Myocyte (in vitro differentiated cells): ENCODE data around the gene SPAG7. TPM values are rescaled to one million over a fixed set of nuclear protein-coding genes. Genes with fewer than 3 reads are reported as not detected.
A peak's percentile ranks its signal among the peaks of the same experiment; 100 is the strongest.
"Not testable (repeated sequence)": the region's sequence is repeated elsewhere in the genome, so short reads cannot be mapped to it uniquely, and the experiment has no call there.

Experiments used
- DNase-seq: peaks from one replicate; pipeline ENCODE4 v3.0.0-alpha.2; 2012; ENCODE audit warnings: low read depth
- total RNA-seq: library from RNA; depleted of rRNA; stranded (reverse); fragments of >200 nt; gene quantifications from 2 replicates; pipeline ENCODE4 v1.2.3, GENCODE V29; 2014

The SPAG7 gene
- total RNA-seq, 1 donor from 2014 or later = 133 TPM

DNA sequence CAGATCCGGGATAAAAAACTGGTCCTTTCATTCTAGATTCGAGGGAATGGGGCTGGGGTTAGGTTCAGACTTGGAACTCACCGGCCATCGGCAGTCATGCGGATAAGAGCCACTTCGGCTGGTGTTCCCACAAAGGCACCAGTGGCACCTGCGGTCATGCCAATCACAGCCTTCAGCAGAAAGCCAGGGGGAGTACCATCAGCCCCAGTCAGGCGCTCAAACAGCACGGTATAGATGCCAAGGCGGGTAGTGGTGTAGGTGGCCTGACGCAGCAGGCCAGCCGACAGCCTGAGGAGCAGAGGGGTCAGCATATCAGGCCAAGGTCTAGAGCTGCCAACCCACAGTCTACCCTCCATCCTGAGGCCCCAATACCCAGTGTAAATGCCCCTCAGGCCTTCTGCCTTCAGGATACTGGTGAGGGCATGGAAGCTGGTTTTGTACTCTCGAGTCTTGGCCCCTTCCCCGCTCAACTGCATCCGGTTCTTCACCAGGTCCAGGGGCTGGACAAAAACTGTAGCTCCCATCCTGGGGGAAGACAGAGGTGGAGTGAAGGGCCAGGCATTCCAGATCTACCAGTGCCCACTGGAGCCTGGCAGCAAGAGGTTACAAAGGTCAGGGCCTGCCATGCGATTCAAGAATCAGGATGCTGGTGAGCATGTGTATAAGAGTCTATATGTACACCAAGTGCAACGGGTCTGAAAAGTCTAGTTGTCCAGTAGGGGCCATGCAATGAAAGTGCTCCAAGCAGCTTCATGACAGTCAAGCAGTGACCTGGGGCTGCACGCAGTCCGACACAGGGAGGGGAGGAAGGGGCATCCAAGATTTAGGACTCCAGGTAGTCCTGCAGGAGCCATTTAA is 28.7 kb downstream of the SPAG7 start:
- no peak for DNase-seq

DNA sequence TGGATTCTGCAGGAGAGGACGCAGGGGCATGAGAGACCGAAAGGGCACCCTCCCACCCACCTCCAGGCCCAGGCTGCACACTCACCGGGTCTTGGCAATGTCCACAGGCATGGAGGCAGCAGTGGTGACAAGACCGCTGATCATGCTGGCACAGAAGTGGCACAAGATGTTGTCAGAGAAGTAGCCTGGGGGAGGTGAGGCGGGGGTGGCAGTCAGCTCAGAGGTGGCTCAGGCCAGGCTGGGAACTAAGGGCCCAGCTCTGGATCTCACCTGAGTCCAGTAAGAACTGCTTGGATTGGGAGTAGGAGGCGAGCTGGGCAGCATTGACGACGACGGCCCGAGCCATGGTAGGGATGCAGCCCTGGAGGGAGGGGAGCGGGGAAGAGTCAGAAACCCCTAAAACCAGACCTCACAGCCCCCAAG is 29.5 kb downstream of the SPAG7 start:
- DNase-seq = no peak

DNA sequence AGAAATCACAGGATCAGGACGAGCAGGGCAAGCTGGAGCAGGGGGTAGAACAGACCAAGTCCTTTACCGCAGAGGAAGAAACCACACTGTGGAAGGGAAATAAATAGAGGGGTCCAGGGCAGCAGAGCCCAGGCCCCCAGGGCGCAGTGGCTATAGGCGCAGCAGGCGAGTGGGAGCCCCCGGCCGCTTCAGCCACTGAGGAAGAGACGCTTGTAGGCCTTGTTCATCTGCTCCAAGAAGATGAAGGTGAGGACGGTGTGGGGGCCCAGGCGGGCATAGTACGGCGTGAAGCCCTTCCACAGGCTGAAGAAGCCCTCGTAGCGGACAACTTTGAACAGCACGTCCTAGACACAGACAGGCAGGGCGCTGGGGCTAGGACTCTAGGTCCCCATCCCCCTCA is 30.1 kb downstream of the SPAG7 start:
- DNase-seq = no peak

DNA sequence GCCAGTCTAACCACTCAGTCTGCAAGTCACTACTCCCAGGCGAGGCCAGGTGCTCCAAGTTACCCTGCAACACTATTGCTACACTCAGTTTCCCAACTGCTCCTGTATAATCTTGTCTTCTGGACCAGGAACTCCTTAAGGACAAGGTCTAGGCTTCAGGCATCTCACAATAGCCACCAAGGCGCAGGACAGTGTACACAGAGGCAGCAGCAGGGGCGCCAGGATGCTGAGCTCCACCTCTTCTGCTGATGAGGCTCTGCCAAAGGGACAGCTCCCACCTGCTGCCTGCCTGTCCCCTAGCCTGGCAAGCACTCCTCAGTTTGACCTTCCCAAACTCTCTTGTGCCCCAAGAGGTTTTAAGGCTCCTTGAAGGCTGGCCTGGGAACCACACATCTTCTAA is 31.2 kb downstream of the SPAG7 start:
- DNase-seq = no peak

DNA sequence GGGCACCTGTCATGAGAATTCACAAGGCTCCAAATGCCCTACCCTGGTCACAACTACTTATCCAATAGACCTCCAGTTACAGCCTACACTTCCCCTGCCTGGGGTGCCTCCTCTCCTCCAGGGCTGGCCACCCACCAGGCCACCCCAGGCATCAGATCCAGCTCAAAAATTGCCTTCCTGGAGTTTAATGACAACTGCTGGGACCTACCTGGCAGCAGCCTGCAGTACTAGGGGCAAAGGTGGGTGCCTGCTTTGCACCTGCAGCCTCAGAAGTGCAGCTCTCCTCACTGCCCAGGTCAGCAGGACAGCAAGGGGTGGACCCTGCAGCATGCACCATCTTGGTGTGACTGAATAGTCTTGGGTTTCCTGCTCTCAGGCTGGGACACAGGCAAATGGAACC is 32.0 kb downstream of the SPAG7 start:
- DNase-seq = no peak

DNA sequence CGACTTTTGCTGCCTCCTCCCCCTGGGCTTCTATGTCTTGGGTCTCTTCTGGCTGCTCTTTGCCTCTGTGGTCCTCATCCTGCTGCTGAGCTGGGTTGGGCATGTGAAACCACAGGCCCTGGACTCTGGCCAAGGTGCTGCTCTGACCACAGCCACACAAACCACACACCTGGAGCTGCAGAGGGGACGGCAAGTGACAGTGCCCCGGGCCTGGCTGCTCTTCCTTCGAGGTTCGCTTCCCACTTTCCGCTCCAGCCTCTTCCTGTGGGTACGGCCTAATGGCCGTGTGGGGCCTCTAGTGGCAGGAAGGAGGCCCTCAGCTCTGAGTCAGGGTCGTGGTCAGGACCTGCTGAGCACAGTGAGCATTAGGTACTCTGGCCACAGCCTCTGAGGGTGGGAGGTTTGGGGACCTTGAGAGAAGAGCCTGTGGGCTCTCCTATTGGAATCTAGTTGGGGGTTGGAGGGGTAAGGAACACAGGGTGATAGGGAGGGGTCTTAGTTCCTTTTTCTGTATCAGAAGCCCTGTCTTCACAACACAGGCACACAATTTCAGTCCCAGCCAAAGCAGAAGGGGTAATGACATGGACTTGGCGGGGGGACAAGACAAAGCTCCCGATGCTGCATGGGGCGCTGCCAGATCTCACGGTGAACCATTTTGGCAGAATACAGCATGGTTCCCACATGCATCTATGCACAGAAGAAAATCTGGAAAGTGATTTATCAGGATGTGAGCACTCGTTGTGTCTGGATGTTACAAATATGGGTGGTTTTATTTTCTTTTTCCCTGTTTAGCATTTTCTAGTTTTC is 33.2 kb downstream of the SPAG7 start:
- peak; percentile 85 for DNase-seq

DNA sequence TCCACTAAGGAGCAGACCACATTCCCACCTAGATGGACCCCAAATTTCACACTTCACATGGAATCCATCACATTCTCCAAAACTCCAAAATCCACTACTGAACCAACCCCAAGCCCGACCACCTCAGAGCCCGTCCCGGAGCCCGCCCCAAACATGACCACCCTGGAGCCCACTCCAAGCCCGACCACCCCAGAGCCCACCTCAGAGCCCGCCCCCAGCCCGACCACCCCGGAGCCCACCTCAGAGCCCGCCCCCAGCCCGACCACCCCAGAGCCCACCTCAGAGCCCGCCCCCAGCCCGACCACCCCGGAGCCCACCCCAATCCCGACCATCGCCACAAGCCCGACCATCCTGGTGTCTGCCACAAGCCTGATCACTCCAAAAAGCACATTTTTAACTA is 34.0 kb downstream of the SPAG7 start:
- no peak for DNase-seq

DNA sequence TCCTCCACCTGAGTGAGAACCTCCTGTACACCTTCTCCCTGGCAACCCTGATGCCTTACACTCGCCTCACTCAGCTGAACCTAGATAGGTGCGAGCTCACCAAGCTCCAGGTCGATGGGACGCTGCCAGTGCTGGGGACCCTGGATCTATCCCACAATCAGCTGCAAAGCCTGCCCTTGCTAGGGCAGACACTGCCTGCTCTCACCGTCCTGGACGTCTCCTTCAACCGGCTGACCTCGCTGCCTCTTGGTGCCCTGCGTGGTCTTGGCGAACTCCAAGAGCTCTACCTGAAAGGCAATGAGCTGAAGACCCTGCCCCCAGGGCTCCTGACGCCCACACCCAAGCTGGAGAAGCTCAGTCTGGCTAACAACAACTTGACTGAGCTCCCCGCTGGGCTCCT is 34.9 kb downstream of the SPAG7 start:
- DNase-seq = no peak

DNA sequence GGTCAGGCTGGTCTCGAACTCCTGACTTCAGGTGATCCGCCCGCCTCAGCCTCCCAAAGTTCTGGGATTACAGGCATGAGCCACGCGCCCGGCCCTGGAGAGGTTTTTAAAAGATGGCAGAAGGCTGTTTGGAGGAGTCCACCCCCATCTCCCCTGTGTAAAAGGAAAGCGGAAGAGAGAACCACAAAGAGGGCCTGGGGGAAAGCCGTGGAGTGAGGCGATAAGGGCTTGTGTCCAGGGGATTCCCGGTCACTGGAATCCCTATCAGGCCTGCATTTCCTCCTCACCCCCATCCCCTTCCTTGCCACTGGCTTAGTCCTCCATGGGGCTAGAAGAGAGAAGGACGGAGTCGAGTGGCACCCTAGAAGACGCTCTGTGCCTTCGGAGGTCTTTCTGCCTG is 35.7 kb downstream of the SPAG7 start, which contains the start of gene GP1BA:
Gene GP1BA (plus strand): TSS at position 315 of the 400 bp plus-strand sequence. CDS start 328 bp downstream, outside the sequence.
- no peak for DNase-seq

DNA sequence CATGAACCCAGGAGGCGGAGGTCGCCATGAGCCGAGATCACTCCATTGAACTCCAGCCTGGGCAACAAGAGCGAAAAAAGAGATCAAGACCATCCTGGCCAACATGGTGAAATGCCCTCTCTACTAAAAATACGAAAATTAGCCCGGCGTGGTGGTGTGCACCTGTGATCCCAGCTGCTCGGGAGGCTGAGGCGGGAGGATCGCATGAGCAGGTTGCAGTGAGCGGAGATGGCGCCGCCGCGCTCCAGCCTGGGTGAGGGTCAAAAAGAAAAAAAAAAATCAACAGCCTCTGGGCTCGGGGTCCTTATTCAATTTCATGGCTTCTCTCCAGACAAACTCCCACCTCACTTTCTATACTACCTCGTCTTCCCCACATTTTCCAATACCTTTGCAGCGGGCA is 38.7 kb downstream of the SPAG7 start:
- DNase-seq = no peak

DNA sequence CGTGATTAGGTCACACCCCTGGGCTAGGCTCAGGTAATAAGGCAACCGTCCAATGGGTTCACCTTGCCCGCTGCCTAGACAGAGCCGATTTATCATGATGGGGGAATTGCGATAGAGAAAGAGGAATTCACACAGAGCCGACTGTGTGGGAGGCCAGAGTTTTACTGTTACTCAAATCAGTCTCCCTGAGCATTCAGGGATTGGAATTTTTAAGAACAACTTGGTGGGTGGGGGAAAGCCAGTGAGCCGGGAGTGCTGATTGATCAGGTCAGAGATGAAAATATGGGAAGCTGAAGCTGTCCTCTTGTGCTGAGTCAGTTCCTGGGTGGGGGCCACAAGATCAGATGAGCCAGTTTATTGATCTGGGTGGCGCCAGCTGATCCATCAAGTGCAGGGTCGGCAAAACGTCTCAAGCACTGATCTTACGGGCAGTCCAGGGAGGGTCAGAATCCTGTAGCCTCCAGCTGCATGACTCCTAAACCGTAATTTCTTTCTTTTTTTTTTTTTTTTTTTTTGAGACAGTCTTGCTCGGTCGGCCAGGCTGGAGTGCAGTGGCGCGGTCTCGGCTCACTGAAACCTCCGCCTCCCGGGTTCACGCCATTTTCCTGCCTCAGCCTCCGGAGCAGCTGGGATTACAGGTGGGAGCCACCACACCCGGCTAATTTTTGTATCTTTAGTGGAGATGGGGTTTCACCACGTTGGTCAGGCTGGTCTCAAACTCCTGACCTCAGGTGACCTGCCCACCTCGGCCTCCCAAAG is 40.9 kb downstream of the SPAG7 start:
- not testable (repeated sequence) for DNase-seq

DNA sequence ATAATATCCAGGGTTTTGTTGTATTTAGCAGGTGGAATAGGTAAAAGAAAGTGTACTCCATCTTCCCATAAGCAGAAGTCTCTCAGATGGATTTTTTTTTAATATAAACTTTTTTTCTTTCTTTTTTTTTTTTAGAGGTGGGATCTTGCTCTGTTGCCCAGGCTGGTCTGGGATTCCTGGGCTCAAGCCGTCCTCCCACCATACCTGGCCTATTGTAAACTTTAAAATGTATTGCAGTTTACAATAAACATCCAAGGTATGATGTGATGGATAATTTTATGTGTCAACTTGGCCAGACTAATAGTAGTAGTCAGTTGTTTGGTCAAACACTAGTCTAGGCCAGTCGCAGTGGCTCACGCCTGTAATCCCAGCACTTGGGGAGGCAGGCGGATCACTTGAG is 46.3 kb downstream of the SPAG7 start:
- no peak for DNase-seq

DNA sequence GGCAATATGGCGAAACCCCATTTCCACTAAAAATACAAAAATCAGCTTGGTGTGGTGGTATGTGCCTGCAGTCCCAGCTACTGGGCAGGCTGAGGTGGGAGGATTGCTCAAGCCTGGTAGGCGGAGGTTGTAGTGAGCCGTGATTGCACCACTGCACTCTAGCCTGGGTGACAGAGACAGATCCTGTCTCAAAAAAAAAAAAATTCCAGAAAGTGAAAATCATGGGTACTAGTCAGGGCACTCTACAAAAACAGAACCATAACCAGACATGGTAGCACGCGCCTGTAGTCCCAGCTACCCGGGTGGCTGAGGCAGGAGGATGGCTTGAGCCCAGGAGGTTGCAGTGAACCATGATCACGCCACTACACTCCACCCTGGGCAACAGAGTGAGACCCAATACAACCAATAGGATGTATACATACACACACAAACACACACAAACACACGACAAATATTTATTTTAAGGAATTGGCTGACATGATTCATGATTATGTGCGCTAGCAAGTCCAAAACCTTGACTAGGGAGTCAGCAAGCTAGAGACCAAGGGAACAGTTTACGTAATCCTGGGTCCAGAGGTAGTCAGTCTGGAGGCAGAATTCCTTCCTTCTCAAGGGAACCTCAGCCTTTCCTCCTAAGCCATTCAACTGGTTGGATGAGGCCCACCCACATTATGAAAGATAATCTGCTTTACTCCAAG is 47.1 kb downstream of the SPAG7 start:
- DNase-seq = no peak

DNA sequence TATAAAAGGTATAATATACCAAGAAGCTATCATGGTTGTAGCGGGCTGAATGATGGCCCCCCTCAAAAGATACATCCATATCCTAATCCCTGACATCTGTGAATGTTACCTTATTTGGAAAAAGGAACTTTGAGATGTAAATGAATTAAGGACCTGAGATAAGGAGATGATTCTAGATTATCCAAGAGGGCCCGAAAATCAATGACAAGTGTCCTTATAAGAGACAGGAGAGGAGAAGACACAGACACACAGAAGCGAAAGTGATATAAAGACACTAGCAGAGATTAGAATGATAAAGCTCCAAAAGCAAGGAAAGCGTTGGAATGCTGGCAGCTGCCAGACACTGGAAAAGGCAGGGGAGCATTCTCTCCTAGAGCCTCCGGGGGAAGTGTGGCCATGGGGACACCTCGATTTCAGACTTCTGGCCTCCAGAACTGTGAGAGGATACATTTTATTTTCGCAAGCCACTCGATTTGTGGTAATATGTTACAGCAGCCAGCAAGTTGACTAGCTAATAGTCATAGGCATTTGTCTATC is 48.0 kb downstream of the SPAG7 start:
- no peak for DNase-seq

DNA sequence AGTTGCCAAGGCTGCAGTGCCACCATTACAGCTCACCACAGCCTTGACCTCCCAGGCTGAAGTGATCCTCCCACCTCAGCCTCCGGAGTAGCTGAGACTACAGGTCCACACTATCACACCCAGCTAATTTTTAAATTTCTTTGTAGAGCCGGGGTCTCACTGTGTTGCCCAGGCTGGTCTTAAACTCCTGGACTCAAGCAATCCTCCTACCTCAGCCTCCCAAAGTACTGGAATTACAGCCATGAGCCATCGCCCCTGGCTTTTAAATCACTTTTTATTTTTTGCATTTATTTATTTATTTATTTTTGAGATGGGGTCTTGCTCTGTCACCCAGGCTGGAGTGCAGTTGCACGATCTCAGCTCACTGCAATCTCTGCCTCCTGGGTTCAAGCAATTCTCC is 53.1 kb downstream of the SPAG7 start:
- not testable (repeated sequence) for DNase-seq

DNA sequence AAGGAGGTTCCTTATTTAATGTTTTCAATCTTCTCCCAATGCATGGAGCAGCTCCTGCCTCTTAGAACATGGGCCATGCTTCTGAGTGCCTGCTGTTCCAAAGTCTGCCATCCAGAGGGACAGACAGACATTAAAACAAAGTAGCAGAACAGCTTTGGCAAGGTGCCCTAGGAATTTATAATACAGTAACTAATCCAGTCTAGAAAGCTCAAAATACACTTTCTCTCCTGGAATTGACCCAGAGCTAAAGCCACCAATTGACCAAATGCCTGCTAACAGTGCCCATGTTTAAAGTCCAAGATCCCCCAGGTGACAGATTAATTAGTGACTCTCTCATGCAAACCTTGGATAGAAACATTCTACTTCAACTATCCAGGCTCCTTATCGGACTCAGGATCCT is 53.6 kb downstream of the SPAG7 start:
- peak; percentile 49 for DNase-seq
